Measurements from ENCODE around the gene GPM6B. TPM values are rescaled to one million over a fixed set of nuclear protein-coding genes. Genes with fewer than 3 reads are reported as not detected.

Gene GPM6B
- total and polyA plus RNA-seq, 2 experiments from 2014 or later = 82.6 to 95.4 TPM

- TF ChIP-seq STAT1 (IDR thresholded peaks at IDR 0.05; ENCODE audit: unreplicated experiment) (no peak), CREB1 (CRISPR knock-in tag; IDR thresholded peaks at IDR 0.05; ENCODE audit: low read depth) (no peak), JUNB (IDR thresholded peaks at IDR 0.05; ENCODE audit: unreplicated experiment) (no peak), EZH2 (IDR thresholded peaks at IDR 0.05; ENCODE audit: low read depth, unreplicated experiment) (no peak), NANOG (IDR thresholded peaks at IDR 0.05; ENCODE audit: borderline replicate concordance) (no peak), POLR2AphosphoS5 (IDR thresholded peaks at IDR 0.05; ENCODE audit: low read depth) (no peak), ZNF331 (CRISPR knock-in tag; IDR thresholded peaks at IDR 0.05; ENCODE audit: low read depth) (no peak)
Observed at GRCh38 chrX:13854003-13854402, 37.1 kb upstream of the GPM6B start (continued).

GRCh38 chrX:13852001-13852695 lies 35.3 kb upstream of the GPM6B start:
- Histone ChIP-seq H3K4me3 (no peak overlapping the region), H3K36me3 (ENCODE audit: insufficient read depth) (no peaks in the 10 kb centered on the region), H4K20me1 (replicated peaks; ENCODE audit: insufficient read depth) (no peaks in the 10 kb centered on the region), H3K79me2 (replicated peaks; ENCODE audit: insufficient read depth) (peaks cover 27% of the 10 kb centered on the region), H3K9me2 (ENCODE audit: insufficient read depth) (no peaks in the 10 kb centered on the region), H3F3A (replicated peaks; ENCODE audit: low read depth) (no peaks in the 10 kb centered on the region), H3K27ac (ENCODE audit: low read depth) (no peak overlapping the region), H2AFZ (no peak overlapping the region), H3K27me3 (ENCODE audit: insufficient read depth) (no peaks in the 10 kb centered on the region), H3K4me2 (no peak overlapping the region), H3K4me1 (ENCODE audit: insufficient read depth) (peaks cover 15% of the 10 kb centered on the region)
- no peak overlapping the region for H3K4me3 Mint-ChIP-seq
- no peaks in the 10 kb centered on the region; the same call in 2 of the 3 replicates for H3K9me3 Mint-ChIP-seq
- H3K27ac Mint-ChIP-seq = no peak overlapping the region
- DNase-seq (ENCODE audit: low spot score) = no peak
- no peak for ATAC-seq
- H3K27me3 Mint-ChIP-seq (ENCODE audit: insufficient read depth, low read depth, poor library complexity) = peaks cover 3% of the 10 kb centered on the region
- peaks cover 18% of the 10 kb centered on the region for H3K4me1 Mint-ChIP-seq
- H3K36me3 Mint-ChIP-seq (ENCODE audit: low read depth) = peaks cover 7% of the 10 kb centered on the region; the same call in 2 of the 3 replicates
- TF ChIP-seq ETS1 (IDR thresholded peaks at IDR 0.05) (no peak), CTCF (conservative IDR thresholded peaks at IDR 0.05; ENCODE audit: low read depth in 2 of 2) (no peak), ZNF462 (CRISPR knock-in tag; IDR thresholded peaks at IDR 0.05) (no peak), STAT1 (IDR thresholded peaks at IDR 0.05; ENCODE audit: unreplicated experiment) (no peak), REST (IDR thresholded peaks at IDR 0.05; ENCODE audit: unreplicated experiment) (no peak), ZNF331 (CRISPR knock-in tag; IDR thresholded peaks at IDR 0.05; ENCODE audit: low read depth) (no peak), EZH2phosphoT487 (IDR thresholded peaks at IDR 0.05; ENCODE audit: unreplicated experiment) (no peak)

All from GM23338 (cell line).